GM20000 (cell line): Measurements from ENCODE around the gene CDH23.

Experiments
- DNase-seq: peaks from one replicate; pipeline ENCODE4 v3.0.0; 2012; ENCODE audit warnings: low spot score
- TF ChIP-seq, protein P1 (sequence below): IDR thresholded peaks from 2 replicates; pipeline ENCODE4 v1.5.1; 2012; ENCODE audit warnings: mild to moderate bottlenecking, control low read depth; ENCODE audit errors: extremely low read depth, missing control alignments

CDH23 gene

DNA sequence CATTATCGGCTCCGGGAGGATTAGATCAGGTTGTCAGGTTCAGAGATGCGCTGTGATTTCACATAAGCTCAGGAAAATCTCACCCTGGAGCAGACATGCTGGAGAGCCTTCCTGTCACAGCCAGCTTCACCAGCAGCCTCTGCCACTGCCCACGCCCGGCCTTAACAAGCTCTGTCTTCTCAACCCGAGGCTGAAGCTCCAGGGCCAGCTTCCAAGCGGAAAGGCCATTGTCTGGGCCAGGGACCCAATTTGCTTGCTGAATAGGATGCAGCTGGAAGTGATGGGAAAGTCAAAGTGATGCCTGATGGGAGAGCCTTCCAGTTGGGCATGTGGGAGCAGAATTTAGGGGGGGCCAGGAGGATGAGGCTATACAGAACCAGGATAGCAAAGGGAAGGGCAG is 286.6 kb downstream of the CDH23 start:
- TF ChIP-seq, protein P1, sequence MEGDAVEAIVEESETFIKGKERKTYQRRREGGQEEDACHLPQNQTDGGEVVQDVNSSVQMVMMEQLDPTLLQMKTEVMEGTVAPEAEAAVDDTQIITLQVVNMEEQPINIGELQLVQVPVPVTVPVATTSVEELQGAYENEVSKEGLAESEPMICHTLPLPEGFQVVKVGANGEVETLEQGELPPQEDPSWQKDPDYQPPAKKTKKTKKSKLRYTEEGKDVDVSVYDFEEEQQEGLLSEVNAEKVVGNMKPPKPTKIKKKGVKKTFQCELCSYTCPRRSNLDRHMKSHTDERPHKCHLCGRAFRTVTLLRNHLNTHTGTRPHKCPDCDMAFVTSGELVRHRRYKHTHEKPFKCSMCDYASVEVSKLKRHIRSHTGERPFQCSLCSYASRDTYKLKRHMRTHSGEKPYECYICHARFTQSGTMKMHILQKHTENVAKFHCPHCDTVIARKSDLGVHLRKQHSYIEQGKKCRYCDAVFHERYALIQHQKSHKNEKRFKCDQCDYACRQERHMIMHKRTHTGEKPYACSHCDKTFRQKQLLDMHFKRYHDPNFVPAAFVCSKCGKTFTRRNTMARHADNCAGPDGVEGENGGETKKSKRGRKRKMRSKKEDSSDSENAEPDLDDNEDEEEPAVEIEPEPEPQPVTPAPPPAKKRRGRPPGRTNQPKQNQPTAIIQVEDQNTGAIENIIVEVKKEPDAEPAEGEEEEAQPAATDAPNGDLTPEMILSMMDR, result no peak

DNA sequence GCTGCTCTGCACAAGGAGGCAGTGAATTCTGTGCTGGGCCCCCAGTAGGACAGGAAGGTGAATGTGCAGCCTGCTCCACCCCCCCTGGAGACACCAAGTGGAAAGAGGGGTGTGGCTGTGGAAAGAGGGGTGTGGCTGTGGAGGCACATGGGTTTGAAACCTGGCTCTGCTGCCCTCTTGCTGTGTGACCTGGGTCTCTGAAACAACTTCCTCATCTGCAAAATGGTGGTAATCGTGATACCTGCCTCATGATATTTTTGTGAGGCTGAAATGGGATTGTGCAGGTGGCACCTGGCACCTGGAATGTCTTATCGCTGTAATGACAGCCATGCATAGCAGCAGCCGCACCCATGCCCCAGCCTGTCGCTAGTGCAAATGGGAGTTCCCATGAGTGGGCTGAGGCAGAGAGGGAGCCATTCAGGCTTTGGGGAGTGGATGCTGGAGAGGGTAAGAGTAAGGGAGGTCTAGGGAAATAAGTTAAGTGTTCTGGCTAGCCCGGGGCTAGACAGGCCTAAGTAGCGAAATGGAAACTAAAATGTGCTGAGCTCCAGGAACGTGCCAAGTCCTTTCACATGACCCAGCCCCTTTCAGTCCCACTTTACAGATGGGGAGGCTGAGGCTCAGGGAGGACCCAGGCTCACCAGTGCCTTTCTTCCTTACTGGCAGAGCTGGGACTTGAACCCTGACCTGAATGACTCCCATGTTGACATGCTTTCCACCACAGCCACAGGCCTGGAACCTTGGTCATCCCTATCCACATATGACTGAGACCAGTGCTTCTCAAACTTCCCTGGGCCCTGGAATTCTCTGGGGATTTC is 287.8 kb downstream of the CDH23 start:
- no peak for DNase-seq

More for the DNA sequence above, 286.6 kb downstream of the CDH23 start:
- DNase-seq, result no peak

DNA sequence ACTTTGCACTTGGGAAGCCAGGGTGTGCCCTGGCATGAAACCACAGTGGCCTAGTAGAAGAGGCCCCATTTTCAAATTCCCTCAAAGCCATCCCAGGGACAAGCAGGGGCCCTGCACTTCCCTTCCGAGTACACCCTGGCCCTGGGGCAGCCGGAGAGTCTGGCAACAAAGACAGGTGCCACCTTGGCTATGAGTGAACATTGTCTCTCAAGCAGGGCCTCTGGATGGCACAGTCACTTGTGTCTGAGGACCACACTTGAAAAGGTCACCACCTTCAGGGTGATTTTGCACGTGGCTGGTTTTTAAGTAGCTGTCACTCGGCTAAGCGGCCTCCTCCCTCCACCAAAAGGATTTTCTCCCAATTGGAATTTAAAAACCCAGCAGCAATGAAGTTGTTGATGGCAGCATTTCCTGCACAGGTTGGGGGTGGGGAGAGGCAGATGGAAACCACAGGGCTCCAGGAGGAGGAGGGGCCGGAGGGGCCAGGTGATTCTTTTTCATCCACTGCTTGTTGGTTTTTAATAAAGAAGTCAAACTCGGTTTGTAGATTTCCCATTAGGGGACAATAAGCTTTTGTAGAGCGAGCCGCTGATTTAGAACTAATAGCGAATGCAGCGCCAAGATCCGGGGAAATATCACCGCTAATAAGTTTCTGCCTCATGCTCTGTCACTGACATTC is 289.0 kb downstream of the CDH23 start:
- TF ChIP-seq, protein P1, result no peak
- no peak for DNase-seq

More for the DNA sequence above, 287.8 kb downstream of the CDH23 start:
- TF ChIP-seq, protein P1, result no peak

DNA sequence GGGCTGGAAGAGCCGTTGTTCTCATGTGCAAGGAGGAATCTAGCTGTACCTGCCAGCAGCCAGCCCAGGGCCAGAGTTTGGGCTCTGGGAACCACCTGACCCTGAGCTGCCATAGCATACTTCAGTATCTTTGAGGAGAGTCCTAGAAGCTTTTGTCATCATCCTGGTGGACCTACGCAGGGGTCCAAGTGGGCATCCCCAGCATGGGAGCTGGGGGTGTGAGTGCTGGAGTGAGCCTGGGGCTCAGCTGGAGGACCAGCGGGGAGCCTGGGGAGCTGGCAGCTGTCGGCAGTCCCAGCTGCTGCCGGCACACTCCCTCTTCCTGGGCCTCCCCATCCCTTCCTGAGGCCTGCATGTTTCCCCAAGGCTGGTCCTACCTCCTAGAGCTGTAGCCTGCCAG is 290.4 kb downstream of the CDH23 start:
- no peak for DNase-seq
- TF ChIP-seq, protein P1, result no peak

DNA sequence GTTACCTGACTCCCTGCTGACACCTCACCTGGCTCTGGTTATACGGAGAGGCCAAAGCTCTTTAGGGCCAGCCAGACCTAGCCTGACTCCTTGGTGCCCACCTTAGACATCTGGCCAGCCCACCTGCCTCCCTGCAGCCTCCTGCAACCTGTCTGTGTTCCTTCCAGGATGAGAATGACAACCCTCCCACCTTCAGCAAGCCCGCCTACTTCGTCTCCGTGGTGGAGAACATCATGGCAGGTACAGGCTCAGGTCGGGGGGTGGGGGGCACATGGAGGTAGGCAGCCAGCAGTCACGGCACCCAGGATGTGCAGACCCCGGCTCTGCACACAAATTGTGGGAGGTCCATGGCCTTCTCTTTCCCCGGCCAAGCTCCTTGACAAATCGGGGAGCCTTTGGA is 290.8 kb downstream of the CDH23 start:
- no peak for DNase-seq
- TF ChIP-seq, protein P1, result no peak

DNA sequence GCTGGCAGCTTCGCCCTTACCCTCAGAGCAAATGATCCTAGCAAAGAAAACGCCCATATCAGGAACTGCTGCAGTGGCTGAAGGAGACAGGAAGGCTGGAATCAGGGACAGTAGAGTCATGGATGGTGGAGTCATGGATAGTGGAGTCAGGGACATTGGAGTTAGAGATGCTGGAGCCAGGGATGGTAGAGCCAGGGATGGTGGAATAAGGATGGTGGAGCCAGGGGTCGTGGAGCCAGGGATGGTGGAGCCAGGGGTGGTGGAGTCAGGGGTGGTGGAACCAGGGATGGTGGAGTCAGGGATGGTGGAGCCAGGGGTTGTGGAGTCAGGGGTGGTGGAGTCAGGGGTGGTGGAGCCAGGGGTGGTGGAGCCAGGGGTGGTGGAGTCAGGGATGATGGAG is 291.5 kb downstream of the CDH23 start:
- TF ChIP-seq, protein P1, result no peak

DNA sequence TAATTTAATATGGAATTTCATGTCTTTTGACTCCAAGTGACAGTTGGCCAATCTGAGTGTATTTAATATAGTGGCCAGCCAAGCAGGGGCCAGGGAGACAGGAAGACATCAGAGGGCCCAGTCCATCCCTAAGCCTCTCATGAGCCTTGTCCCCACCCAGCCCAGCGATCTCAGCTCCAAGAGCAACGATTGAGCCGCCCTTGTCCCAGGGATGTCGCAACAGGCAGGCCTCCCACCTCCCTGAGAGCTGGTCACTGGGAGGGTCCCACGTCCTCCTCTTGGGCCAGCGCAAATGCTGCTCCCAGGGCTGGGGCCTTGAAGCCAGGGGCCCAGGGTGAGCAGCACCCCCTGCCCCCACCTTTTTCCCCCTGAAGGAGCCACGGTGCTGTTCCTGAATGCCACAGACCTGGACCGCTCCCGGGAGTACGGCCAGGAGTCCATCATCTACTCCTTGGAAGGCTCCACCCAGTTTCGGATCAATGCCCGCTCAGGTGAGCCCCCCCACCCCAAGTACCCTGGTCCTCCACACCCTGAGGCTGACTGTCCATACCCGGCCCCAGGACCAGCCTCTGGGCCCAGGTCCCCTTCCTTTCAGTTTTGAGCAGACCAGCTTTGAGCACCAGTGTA is 293.5 kb downstream of the CDH23 start:
- TF ChIP-seq, protein P1, result no peak
- DNase-seq, result no peak

More for the DNA sequence above, 291.5 kb downstream of the CDH23 start:
- DNase-seq, result no peak
